HG03354 (cell line): ENCODE measurements around the gene PLK3.
"Not testable (repeated sequence)": the region's sequence is repeated elsewhere in the genome, so short reads cannot be mapped to it uniquely, and the experiment has no call there.

Experiments
- ATAC-seq: cut with Tn5 transposase; IDR thresholded peaks from one replicate; pipeline ENCODE4 v1.9.1; 2021; ENCODE audit warnings: mild to moderate bottlenecking; ENCODE audit not compliant: unreplicated experiment, poor library complexity, severe bottlenecking

PLK3 gene

GRCh38 chr1:44824392-44824791, 24.2 kb downstream of the PLK3 start:
- not testable (repeated sequence) for ATAC-seq

GRCh38 chr1:44826375-44827196, 26.4 kb downstream of the PLK3 start:
- ATAC-seq = no peak

GRCh38 chr1:44827197-44828002, 27.2 kb downstream of the PLK3 start:
- ATAC-seq = no peak

GRCh38 chr1:44828003-44828651, 27.9 kb downstream of the PLK3 start:
- ATAC-seq = no peak

GRCh38 chr1:44828841-44829440, 28.8 kb downstream of the PLK3 start:
- ATAC-seq = no peak

- no peak for ATAC-seq
These were observed 29.6 kb downstream of the PLK3 start for GRCh38 chr1:44829506-44830384.

- no peak for ATAC-seq
These were observed 30.7 kb downstream of the PLK3 start for GRCh38 chr1:44830900-44831304.

GRCh38 chr1:44831516-44831915, 31.3 kb downstream of the PLK3 start:
- ATAC-seq = no peak

- no peak for ATAC-seq
These were observed 32.0 kb downstream of the PLK3 start for GRCh38 chr1:44832056-44832705.

GRCh38 chr1:44834328-44834727, 34.2 kb downstream of the PLK3 start:
- ATAC-seq = no peak

- peak; percentile 82 for ATAC-seq
These were observed 35.8 kb downstream of the PLK3 start for GRCh38 chr1:44835738-44836675.

GRCh38 chr1:44838294-44838693, 38.1 kb downstream of the PLK3 start:
- ATAC-seq = not testable (repeated sequence)

- no peak for ATAC-seq
These were observed 39.4 kb downstream of the PLK3 start for GRCh38 chr1:44839576-44839975.

- no peak for ATAC-seq
These were observed 42.3 kb downstream of the PLK3 start for GRCh38 chr1:44842486-44842861.

GRCh38 chr1:44842862-44843655, 42.9 kb downstream of the PLK3 start, which contains the start of gene PTCH2:
PTCH2 (minus strand) TSS chr1:44843253; CDS start chr1:44842932, 321 bp downstream.
- ATAC-seq = no peak

- no peak for ATAC-seq
These were observed 46.8 kb downstream of the PLK3 start for GRCh38 chr1:44846985-44847384.

GRCh38 chr1:44847845-44848244, 47.7 kb downstream of the PLK3 start:
- ATAC-seq = no peak
